MM.1S (cell line): ENCODE results near the gene CXorf66.

Experiments
- EZH2 ChIP-seq: fragments of 300-600 bp; sonication (generic); optimal IDR thresholded peaks from 2 replicates; pipeline ENCODE3; 2017; ENCODE audit warnings: low read depth, mild to moderate bottlenecking, antibody characterized with exemption, low read length, mixed read lengths
- EZH2phosphoT487 ChIP-seq: fragments of 300-600 bp; sonication (generic); IDR thresholded peaks from 2 replicates; pipeline ENCODE4 v1.6.1; 2018; ENCODE audit warnings: antibody characterized with exemption, low read length
- TF ChIP-seq, protein P1 (sequence below): fragments of 300-600 bp; sonication (generic); IDR thresholded peaks from 2 replicates; pipeline ENCODE4 v1.5.1; 2016; ENCODE audit warnings: antibody characterized with exemption, low read length, mixed read lengths

DNA sequence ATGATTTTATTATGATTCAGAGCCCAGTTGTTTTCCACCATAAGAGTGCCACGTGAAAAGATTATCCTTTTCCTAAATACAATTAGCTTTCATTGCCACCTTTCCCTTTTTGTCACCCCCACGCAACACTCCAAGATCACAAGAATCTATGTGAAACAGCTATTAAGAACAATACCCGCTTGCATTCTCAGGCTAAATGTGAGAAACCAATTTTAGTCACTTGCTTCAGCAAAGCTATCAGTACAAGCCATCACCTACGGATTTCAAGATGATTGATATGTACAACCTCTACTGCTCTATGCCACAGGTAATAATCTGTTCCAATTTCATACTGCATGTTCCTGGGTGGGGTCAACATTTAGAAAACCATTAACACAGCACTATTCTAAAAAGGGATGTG, 34.9 kb downstream of the CXorf66 start:
- no peak for TF ChIP-seq EZH2
- no peak for TF ChIP-seq EZH2phosphoT487
- TF ChIP-seq, protein P1, sequence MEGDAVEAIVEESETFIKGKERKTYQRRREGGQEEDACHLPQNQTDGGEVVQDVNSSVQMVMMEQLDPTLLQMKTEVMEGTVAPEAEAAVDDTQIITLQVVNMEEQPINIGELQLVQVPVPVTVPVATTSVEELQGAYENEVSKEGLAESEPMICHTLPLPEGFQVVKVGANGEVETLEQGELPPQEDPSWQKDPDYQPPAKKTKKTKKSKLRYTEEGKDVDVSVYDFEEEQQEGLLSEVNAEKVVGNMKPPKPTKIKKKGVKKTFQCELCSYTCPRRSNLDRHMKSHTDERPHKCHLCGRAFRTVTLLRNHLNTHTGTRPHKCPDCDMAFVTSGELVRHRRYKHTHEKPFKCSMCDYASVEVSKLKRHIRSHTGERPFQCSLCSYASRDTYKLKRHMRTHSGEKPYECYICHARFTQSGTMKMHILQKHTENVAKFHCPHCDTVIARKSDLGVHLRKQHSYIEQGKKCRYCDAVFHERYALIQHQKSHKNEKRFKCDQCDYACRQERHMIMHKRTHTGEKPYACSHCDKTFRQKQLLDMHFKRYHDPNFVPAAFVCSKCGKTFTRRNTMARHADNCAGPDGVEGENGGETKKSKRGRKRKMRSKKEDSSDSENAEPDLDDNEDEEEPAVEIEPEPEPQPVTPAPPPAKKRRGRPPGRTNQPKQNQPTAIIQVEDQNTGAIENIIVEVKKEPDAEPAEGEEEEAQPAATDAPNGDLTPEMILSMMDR = no peak
